Measurements from ENCODE around the gene BLACAT1.
A peak's percentile ranks its signal among the peaks of the same experiment; 100 is the strongest.

The BLACAT1 gene

DNA sequence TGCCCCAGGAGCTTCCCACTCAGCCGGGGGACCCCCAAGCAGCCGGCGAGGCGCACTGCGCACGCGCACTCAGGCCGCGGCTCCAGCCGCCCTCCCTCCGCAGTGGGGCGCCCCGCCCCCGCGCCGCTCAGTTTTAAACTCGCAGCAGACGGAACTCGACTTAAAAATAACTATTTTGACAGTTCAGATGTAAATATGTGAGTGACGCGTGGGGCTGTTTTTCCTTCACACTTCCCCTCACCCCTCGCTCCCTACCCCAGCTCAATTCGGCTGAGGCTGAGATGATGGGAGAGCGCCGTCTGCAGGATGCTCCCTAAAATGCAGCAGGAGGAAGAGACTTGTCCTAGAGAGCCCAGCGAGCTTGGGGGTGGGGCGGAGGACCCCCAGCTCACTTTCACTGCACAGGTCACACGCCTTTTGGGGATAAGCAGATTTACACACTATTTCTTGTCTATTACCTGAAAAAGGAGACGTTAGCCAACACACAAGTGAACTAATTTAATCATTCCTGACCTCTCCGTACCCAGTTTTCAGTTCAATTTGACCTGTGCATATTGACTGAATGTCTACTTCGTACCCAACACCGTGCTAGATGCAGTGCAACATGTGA is 25.0 kb downstream of the BLACAT1 start:
- H3K4me3 ChIP-seq (ENCODE audit: low read depth, low read length) = peak overlapping the region; percentile 48
- TF ChIP-seq, protein P1, sequence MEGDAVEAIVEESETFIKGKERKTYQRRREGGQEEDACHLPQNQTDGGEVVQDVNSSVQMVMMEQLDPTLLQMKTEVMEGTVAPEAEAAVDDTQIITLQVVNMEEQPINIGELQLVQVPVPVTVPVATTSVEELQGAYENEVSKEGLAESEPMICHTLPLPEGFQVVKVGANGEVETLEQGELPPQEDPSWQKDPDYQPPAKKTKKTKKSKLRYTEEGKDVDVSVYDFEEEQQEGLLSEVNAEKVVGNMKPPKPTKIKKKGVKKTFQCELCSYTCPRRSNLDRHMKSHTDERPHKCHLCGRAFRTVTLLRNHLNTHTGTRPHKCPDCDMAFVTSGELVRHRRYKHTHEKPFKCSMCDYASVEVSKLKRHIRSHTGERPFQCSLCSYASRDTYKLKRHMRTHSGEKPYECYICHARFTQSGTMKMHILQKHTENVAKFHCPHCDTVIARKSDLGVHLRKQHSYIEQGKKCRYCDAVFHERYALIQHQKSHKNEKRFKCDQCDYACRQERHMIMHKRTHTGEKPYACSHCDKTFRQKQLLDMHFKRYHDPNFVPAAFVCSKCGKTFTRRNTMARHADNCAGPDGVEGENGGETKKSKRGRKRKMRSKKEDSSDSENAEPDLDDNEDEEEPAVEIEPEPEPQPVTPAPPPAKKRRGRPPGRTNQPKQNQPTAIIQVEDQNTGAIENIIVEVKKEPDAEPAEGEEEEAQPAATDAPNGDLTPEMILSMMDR (IDR thresholded peaks at IDR 0.05; ENCODE audit: low read depth, low read length) = peak; percentile 80

- TF ChIP-seq, protein P1 (IDR thresholded peaks at IDR 0.05; ENCODE audit: low read depth, low read length) = no peak
Measured at GRCh38 chr1:205429762-205430695, 25.8 kb downstream of the BLACAT1 start.

DNA sequence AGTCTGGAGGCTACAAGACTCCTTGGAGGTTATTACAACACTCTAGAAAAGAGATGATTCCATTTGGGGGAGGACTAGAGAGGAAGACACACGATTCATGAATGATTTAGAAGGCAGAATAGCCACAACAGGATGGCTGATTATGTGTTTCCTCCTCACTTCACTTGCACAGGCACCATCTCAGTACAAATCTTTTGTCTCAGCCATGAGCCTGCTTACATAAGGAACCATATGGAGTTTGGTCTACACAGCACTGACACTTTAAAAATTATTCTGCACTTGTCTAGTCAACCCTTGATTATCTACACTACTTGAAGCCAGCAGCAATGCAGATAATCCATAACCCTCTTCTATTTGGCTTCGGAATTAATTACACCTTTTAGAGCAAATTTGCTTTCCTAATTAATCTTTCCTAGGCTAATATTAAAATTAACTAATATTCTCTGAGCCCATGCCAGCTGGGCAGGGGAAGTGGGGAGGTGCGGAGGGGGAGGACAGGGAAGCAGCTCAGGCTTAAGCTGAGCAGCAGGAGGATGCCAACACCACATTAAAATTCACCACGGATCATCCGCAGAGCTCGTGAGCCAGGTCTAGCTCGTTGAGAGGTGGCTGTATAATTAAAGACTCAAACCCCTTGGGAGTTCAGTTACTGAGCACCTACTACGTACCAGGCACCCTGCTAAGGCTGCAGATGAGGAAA is 30.8 kb downstream of the BLACAT1 start:
- no peak overlapping the region for H3K4me3 ChIP-seq (ENCODE audit: low read depth, low read length)
- TF ChIP-seq, protein P1 (IDR thresholded peaks at IDR 0.05; ENCODE audit: low read depth, low read length) = no peak

More at GRCh38 chr1:205429762-205430695, 25.8 kb downstream of the BLACAT1 start:
- peak overlapping the region; percentile 48 for H3K4me3 ChIP-seq (ENCODE audit: low read depth, low read length)

DNA sequence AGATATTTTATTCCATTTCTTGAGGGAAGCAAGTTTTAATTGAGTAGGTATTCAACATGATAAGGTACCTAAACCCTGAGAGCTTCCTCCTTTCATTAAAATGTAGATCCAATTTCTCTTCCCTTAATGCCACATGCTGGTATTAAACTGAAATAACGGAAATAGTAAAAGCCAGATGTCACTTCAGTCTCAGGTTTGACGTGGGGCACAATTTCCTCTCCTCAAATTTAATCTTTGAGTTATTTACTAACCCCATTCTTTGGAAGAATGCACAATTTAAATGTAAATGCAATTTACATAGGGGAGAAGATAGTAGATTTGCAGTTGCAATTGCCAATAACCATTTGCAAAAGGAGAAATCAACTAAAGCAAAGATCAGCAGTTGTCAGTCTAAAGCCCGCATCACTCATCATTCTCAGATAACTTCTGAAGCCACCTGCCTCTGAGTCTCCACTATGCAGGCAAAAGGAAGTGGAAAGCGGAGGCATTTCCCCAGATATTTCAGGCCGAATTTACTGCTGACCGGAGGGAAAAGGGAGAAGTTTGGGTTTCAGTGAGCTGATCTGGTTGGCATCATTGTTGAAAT is 31.9 kb downstream of the BLACAT1 start:
- TF ChIP-seq, protein P1 (IDR thresholded peaks at IDR 0.05; ENCODE audit: low read depth, low read length) = no peak
- H3K4me3 ChIP-seq (ENCODE audit: low read depth, low read length) = no peak overlapping the region

DNA sequence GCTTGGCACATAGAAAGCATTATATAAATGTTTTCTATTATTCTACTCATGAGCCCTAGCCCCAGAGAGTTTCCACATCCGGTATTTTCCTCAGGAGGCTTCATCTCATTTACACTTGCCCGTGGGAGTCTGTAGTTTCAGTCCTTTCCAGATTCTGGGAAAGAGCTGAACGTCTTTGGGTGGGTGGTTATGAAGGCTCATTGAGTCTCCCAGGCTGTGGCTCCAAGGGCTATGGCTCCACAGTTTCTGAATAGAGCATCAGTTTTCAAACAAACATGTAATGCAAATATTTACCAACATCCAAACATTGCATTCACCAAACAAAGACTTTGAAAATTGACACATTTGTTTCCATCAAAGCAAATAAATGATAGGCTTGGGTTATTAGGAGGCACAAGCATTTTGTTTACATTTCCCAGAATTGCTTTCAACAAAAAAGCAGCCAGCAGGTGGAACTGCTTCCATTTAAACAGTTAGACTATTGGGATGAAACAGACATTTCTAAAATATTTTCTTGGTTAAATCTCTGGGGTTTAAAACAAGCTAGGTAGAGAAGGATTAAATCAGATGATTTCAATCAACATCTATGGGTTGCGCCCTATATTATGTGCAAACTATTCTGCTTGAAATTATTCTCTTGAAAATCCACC is 32.7 kb downstream of the BLACAT1 start:
- no peak overlapping the region for H3K4me3 ChIP-seq (ENCODE audit: low read depth, low read length)
- TF ChIP-seq, protein P1 (IDR thresholded peaks at IDR 0.05; ENCODE audit: low read depth, low read length) = no peak

DNA sequence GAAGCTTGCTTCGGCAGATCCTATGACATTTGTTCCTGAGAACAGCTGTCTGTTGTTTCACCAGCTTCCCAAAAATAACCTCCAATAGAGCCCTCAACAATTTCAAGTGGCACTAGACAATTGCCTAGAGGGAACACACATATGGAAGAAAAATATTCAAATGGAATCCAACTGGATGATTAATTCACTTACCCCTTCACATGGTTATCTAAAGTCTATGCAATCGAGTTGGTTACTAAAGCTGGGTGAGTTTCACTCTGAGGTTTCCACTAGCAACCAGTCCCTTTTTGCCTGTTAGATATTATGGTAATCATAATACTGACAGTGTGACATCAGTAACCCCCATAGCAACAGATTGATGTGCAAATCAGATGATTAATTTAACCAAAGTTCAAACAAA is 34.0 kb downstream of the BLACAT1 start, which contains the start of gene LEMD1:
Gene LEMD1 (minus strand): TSS at position 259 of the 400 bp plus-strand sequence. CDS start 1,520 bp downstream, outside the sequence.
- H3K4me3 ChIP-seq (ENCODE audit: low read depth, low read length) = no peak within 1 kb of the TSS
- TF ChIP-seq, protein P1 (IDR thresholded peaks at IDR 0.05; ENCODE audit: low read depth, low read length) = no peak

Data from WI38 (cell line).